Liver (tissue), 3 donors: Measurements from ENCODE around the gene TMEM14C.

Source experiments
- ATF3 ChIP-seq: IDR thresholded peaks from 2 replicates; pipeline ENCODE4 v1.6.1; 2016; ENCODE audit warnings: antibody characterized with exemption
- CTCF ChIP-seq: fragments of 150-350 bp; IDR thresholded peaks from 2 replicates; pipeline ENCODE4 v1.5.1; 2017; ENCODE audit warnings: improper control_type of control experiment, low read depth, low read length; ENCODE audit not compliant: missing input control
- GABPA ChIP-seq, 2 donors: IDR thresholded peaks in 1 of 2; conservative IDR thresholded peaks in 1 of 2; 2 replicates each; pipeline ENCODE4 v1.6.1; 2016; ENCODE audit warnings: antibody characterized with exemption in 2 of 2, mild to moderate bottlenecking in 1 of 2, moderate library complexity in 1 of 2
- JUND ChIP-seq, 2 donors: IDR thresholded peaks; 2 replicates each; pipeline ENCODE4 v1.6.1; 2016; ENCODE audit warnings: antibody characterized with exemption in 2 of 2
- REST ChIP-seq: IDR thresholded peaks from 2 replicates; pipeline ENCODE4 v1.6.1; 2016; ENCODE audit warnings: antibody characterized with exemption, mild to moderate bottlenecking
- TAF1 ChIP-seq: conservative IDR thresholded peaks from 2 replicates; pipeline ENCODE4 v1.6.1; 2016; ENCODE audit warnings: antibody characterized with exemption, mild to moderate bottlenecking
- donor health status: healthy.
- donor health status: healthy.

- TF ChIP-seq CTCF, result no peak
- no peak for TF ChIP-seq GABPA (IDR thresholded peaks at IDR 0.05 in 1 of 2, conservative IDR thresholded peaks at IDR 0.05 in 1 of 2)
- TF ChIP-seq ATF3, result no peak
- no peak for TF ChIP-seq TAF1
- no peak for TF ChIP-seq REST
- no peak for TF ChIP-seq JUND (IDR thresholded peaks at IDR 0.05)
These were observed 35.3 kb upstream of the TMEM14C start for GRCh38 chr6:10687582-10687981.
